Measurements from ENCODE around the gene PIP5K1B. TPM values are rescaled to one million over a fixed set of nuclear protein-coding genes. Genes with fewer than 3 reads are reported as not detected.

Gene PIP5K1B
- total RNA-seq, 1 experiment from 2014 or later: not detected

DNA sequence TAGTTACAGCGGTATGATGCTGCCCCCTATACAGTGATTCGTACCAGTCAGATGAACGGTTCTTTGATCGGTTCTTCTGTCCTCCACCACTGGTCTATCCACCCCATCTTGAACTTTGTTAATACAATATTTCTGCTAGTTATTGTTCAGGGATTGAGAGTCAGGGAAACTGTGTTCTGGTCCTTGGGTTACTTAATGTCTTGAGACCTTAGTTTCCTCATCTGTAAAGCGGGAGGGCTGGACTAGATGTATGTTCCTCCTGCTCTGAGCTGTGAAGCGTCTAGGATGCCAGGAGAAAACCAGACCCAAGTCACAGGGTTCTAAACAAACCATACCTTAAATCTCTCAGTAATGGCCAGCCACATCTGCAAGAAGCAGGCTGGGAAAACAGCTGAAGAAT lies 1.4 kb upstream of the PIP5K1B start:
- ChIA-PET POLR2A (ENCODE audit: low non-redundant PET) (interaction anchor here (0.6 kb wide), 1 partner anchor 184 kb away, joined by 3 read pairs; no protein-coding TSS in a partner anchor), CTCF (no interaction called here)
- H3K36me3 ChIP-seq (ENCODE audit: insufficient read depth, low read length, poor library complexity, severe bottlenecking): no peaks in the 10 kb centered on the region
- no peak for DNase-seq (ENCODE audit: low spot score)
- BruUV-seq (replicated peaks): no TSS peak
- no peak overlapping the region for H3K27ac ChIP-seq (ENCODE audit: low read depth, low read length, poor library complexity, severe bottlenecking)
- intact Hi-C loops (cut with micrococcal nuclease; ENCODE audit: unreplicated experiment): no loop called here
- no peaks in the 10 kb centered on the region for H3K4me1 ChIP-seq (ENCODE audit: insufficient read depth, low read length, poor library complexity, severe bottlenecking)
- TF ChIP-seq EZH2 (IDR thresholded peaks at IDR 0.05; ENCODE audit: borderline replicate concordance, low read depth, low read length, poor library complexity, severe bottlenecking): no peak
- TF ChIP-seq, protein P1, sequence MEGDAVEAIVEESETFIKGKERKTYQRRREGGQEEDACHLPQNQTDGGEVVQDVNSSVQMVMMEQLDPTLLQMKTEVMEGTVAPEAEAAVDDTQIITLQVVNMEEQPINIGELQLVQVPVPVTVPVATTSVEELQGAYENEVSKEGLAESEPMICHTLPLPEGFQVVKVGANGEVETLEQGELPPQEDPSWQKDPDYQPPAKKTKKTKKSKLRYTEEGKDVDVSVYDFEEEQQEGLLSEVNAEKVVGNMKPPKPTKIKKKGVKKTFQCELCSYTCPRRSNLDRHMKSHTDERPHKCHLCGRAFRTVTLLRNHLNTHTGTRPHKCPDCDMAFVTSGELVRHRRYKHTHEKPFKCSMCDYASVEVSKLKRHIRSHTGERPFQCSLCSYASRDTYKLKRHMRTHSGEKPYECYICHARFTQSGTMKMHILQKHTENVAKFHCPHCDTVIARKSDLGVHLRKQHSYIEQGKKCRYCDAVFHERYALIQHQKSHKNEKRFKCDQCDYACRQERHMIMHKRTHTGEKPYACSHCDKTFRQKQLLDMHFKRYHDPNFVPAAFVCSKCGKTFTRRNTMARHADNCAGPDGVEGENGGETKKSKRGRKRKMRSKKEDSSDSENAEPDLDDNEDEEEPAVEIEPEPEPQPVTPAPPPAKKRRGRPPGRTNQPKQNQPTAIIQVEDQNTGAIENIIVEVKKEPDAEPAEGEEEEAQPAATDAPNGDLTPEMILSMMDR (conservative IDR thresholded peaks at IDR 0.05; ENCODE audit: low read depth, low read length): no peak
- no peak overlapping the region for H3K4me3 ChIP-seq (ENCODE audit: low read depth, low read length, poor library complexity, severe bottlenecking)
- no peaks in the 10 kb centered on the region for H3K9me3 ChIP-seq (ENCODE audit: low read depth, low read length, poor library complexity, severe bottlenecking)
- H3K27me3 ChIP-seq (replicated peaks; ENCODE audit: insufficient read depth, low read depth, low read length, poor library complexity): peaks cover 76% of the 10 kb centered on the region

DNA sequence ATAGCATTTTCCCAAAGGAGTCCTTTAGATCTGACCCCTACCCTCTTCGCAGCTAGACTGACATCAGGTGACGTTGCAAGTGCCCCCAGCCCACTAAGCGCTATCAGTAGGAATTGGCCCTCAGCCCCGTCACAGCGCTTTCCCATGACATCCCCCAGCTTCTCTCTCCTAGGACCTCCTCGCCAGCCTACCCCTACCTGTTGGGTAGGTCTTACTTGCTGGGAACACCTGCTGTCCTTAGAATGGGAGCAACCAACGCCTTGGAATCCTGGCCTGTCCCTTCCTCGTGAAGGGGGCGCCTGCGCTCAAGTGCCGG lies 584 bp upstream of the PIP5K1B start:
- no peak for TF ChIP-seq EZH2 (IDR thresholded peaks at IDR 0.05; ENCODE audit: borderline replicate concordance, low read depth, low read length, poor library complexity, severe bottlenecking)
- TF ChIP-seq, protein P1 (conservative IDR thresholded peaks at IDR 0.05; ENCODE audit: low read depth, low read length): no peak
- intact Hi-C loops (cut with micrococcal nuclease; ENCODE audit: unreplicated experiment): no loop called here
- Histone ChIP-seq H3K4me3 (ENCODE audit: low read depth, low read length, poor library complexity, severe bottlenecking) (no peak overlapping the region), H3K27me3 (replicated peaks; ENCODE audit: insufficient read depth, low read depth, low read length, poor library complexity) (peaks cover 82% of the 10 kb centered on the region), H3K9me3 (ENCODE audit: low read depth, low read length, poor library complexity, severe bottlenecking) (no peaks in the 10 kb centered on the region), H3K36me3 (ENCODE audit: insufficient read depth, low read length, poor library complexity, severe bottlenecking) (no peaks in the 10 kb centered on the region), H3K27ac (ENCODE audit: low read depth, low read length, poor library complexity, severe bottlenecking) (no peak overlapping the region), H3K4me1 (ENCODE audit: insufficient read depth, low read length, poor library complexity, severe bottlenecking) (no peaks in the 10 kb centered on the region)
- no peak for DNase-seq (ENCODE audit: low spot score)
- no TSS peak for BruUV-seq (replicated peaks)
- ChIA-PET POLR2A (ENCODE audit: low non-redundant PET) (no interaction called here), CTCF (no interaction called here)

DNA sequence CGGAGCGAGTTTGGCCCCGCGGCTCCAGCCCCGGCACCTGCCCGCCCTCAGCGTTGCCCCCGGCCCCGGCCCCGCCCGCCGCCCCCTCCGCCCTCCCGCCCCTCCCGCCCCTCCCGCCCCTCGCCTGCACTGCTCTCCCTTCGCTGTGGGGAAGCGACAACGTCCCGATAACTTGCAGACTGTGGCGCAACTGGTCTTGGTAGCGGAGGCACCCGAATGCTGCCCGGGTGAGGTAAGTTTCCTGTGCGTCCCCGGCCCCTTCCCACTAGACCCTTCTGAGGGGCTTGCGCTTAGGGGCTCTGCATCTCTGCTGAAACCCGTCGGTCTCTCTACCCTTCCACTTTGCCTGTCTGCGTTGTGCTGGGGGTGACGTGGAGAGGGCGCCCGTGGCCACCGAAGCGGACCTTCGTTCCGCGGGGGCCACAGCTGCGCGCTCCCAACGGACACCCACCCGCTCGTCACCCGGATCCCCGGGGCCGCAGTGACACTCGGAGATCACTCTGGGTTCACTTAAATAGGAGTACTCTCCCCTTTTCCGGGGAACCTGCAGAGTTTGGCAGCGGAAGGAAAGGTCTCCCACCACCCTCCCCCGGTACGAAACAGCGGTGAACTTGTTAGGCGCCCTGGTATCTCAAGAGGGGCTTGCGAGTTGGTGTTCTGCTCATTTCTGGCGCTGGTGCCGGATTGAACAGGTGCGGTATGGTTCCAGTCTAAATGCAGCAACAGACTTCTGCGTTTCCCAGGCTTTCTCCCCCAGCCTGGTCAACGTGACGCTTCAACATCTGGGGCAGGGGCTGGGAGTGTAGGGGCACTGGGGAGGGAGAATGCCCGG lies 707 bp downstream of the PIP5K1B start:
- peak; percentile 39 for TF ChIP-seq EZH2 (IDR thresholded peaks at IDR 0.05; ENCODE audit: borderline replicate concordance, low read depth, low read length, poor library complexity, severe bottlenecking)
- TF ChIP-seq, protein P1 (conservative IDR thresholded peaks at IDR 0.05; ENCODE audit: low read depth, low read length): no peak
- ChIA-PET POLR2A (ENCODE audit: low non-redundant PET) (no interaction called here), CTCF (no interaction called here)

More for the DNA sequence above, 707 bp downstream of the PIP5K1B start:
- H3K4me1 ChIP-seq (ENCODE audit: insufficient read depth, low read length, poor library complexity, severe bottlenecking): no peaks in the 10 kb centered on the region
- H3K27me3 ChIP-seq (replicated peaks; ENCODE audit: insufficient read depth, low read depth, low read length, poor library complexity): peaks cover 85% of the 10 kb centered on the region
- H3K9me3 ChIP-seq (ENCODE audit: low read depth, low read length, poor library complexity, severe bottlenecking): no peaks in the 10 kb centered on the region
- intact Hi-C loops (cut with micrococcal nuclease; ENCODE audit: unreplicated experiment): no loop called here
- peak; percentile 3 for DNase-seq (ENCODE audit: low spot score)
- H3K36me3 ChIP-seq (ENCODE audit: insufficient read depth, low read length, poor library complexity, severe bottlenecking): no peaks in the 10 kb centered on the region
- peak overlapping the region; percentile 34 for H3K4me3 ChIP-seq (ENCODE audit: low read depth, low read length, poor library complexity, severe bottlenecking)
- H3K27ac ChIP-seq (ENCODE audit: low read depth, low read length, poor library complexity, severe bottlenecking): no peak overlapping the region
- BruUV-seq (replicated peaks): no TSS peak
